WTC11 (cell line): ENCODE data around the gene HAP1. TPM values are rescaled to one million over a fixed set of nuclear protein-coding genes. Genes with fewer than 3 reads are reported as not detected.

Source experiments
- ATAC-seq: fragments of 200-7000 bp; cut with Tn5 transposase; 2 replicates; pipeline ENCODE4 v1.10.0; 2021; ENCODE audit warnings: mild to moderate bottlenecking, moderate library complexity
- CTCF ChIA-PET: fragments of 300-600 bp; sonication (Branson Sonifier 250); formaldehyde crosslinking; loops from one replicate; lab custom pipeline; 2021; ENCODE audit warnings: antibody characterized with exemption; lab: Charles Lee
- POLR2A ChIA-PET: fragments of 350-600 bp; sonication (Branson Sonifier 250); formaldehyde crosslinking; loops from one replicate; lab custom pipeline; 2021; ENCODE audit warnings: antibody characterized with exemption; lab: Charles Lee
- DNase-seq: peaks from one replicate; pipeline ENCODE4 v3.0.0; 2021; ENCODE audit warnings: low spot score
- H3K27ac Mint-ChIP-seq: 2 replicates; pipeline ENCODE4 v1.8.0; 2021; ENCODE audit warnings: mixed read lengths
- H3K27me3 Mint-ChIP-seq: 2 replicates; pipeline ENCODE4 v1.8.0; 2021; ENCODE audit warnings: low read depth, mild to moderate bottlenecking, moderate library complexity, mixed read lengths
- H3K36me3 Mint-ChIP-seq: 2 replicates; pipeline ENCODE4 v1.8.0; 2021; ENCODE audit warnings: mixed read lengths
- H3K4me1 Mint-ChIP-seq: 2 replicates; pipeline ENCODE4 v1.8.0; 2022; ENCODE audit warnings: mixed read lengths
- H3K4me3 Mint-ChIP-seq: 2 replicates; pipeline ENCODE4 v1.8.0; 2021; ENCODE audit warnings: mild to moderate bottlenecking, moderate library complexity, mixed read lengths
- H3K9me3 Mint-ChIP-seq: 2 replicates; pipeline ENCODE4 v1.8.0; 2021; ENCODE audit warnings: mixed read lengths
- CREB1 ChIP-seq: sonication (generic); formaldehyde crosslinking; IDR thresholded peaks from 2 replicates; pipeline ENCODE4 v1.8.0; 2023; ENCODE audit warnings: mild to moderate bottlenecking, missing genetic modification reagents
- E2F4 ChIP-seq: sonication (generic); formaldehyde crosslinking; IDR thresholded peaks from 2 replicates; pipeline ENCODE4 v1.8.1; 2022; ENCODE audit warnings: low read depth, mild to moderate bottlenecking, moderate library complexity, missing genetic modification reagents, borderline replicate concordance
- FOXK1 ChIP-seq: sonication (generic); formaldehyde crosslinking; IDR thresholded peaks from 2 replicates; pipeline ENCODE4 v1.8.0; 2022; ENCODE audit warnings: mild to moderate bottlenecking, moderate library complexity, missing genetic modification reagents
- FOXP4 ChIP-seq: sonication (generic); formaldehyde crosslinking; IDR thresholded peaks from 2 replicates; pipeline ENCODE4 v1.8.0; 2022; ENCODE audit warnings: mild to moderate bottlenecking, missing genetic modification reagents
- HMGA2 ChIP-seq: fragments of 250-450 bp; sonication (Bioruptor Pico); IDR thresholded peaks from 2 replicates; pipeline ENCODE4 v1.4.0; 2021; ENCODE audit warnings: mild to moderate bottlenecking, moderate library complexity
- HMGXB4 ChIP-seq: sonication (generic); formaldehyde crosslinking; IDR thresholded peaks from 2 replicates; pipeline ENCODE4 v1.8.1; 2023; ENCODE audit warnings: mild to moderate bottlenecking, moderate library complexity, missing genetic modification reagents
- OVOL2 ChIP-seq: fragments of 250-450 bp; sonication (Bioruptor Pico); IDR thresholded peaks from 2 replicates; pipeline ENCODE4 v1.9.0; 2021; ENCODE audit warnings: mild to moderate bottlenecking, borderline replicate concordance
- PRRX2 ChIP-seq: fragments of 250-450 bp; sonication (Bioruptor Pico); IDR thresholded peaks from 2 replicates; pipeline ENCODE4 v1.8.0; 2021; ENCODE audit warnings: mild to moderate bottlenecking
- TEAD1 ChIP-seq: sonication (generic); formaldehyde crosslinking; IDR thresholded peaks from 2 replicates; pipeline ENCODE4 v1.8.0; 2022; ENCODE audit warnings: mild to moderate bottlenecking, missing genetic modification reagents
- TP53 ChIP-seq: sonication (generic); formaldehyde crosslinking; IDR thresholded peaks from 2 replicates; pipeline ENCODE4 v1.8.1; 2023; ENCODE audit warnings: mild to moderate bottlenecking, missing genetic modification reagents
- ZBTB21 ChIP-seq: sonication (generic); formaldehyde crosslinking; IDR thresholded peaks from 2 replicates; pipeline ENCODE4 v1.8.1; 2023; ENCODE audit warnings: mild to moderate bottlenecking, missing genetic modification reagents, borderline replicate concordance
- ZNF317 ChIP-seq: sonication (generic); formaldehyde crosslinking; IDR thresholded peaks from 2 replicates; pipeline ENCODE4 v1.8.1; 2023; ENCODE audit warnings: low read depth, mild to moderate bottlenecking, moderate library complexity, missing genetic modification reagents, borderline replicate concordance
- ZNF416 ChIP-seq: fragments of 250-450 bp; sonication (Bioruptor Pico); IDR thresholded peaks from 2 replicates; pipeline ENCODE4 v1.9.0; 2021; ENCODE audit warnings: mild to moderate bottlenecking, inconsistent platforms
- ZNF425 ChIP-seq: fragments of 250-450 bp; sonication (Bioruptor Pico); conservative IDR thresholded peaks from 2 replicates; pipeline ENCODE4 v1.9.0; 2021; ENCODE audit warnings: mild to moderate bottlenecking
- total RNA-seq: library from RNA; stranded (reverse); gene quantifications from 3 replicates; pipeline ENCODE4 v1.2.3, GENCODE V29; 2021
- TF ChIP-seq, protein P1 (sequence below): fragments of 250-450 bp; sonication (Bioruptor Pico); IDR thresholded peaks from 2 replicates; pipeline ENCODE4 v1.9.0; 2021; ENCODE audit warnings: mild to moderate bottlenecking
- TF ChIP-seq, protein P2 (sequence below): sonication (generic); formaldehyde crosslinking; IDR thresholded peaks from 2 replicates; pipeline ENCODE4 v1.8.1; 2023; ENCODE audit warnings: mild to moderate bottlenecking, missing genetic modification reagents, moderate library complexity
- TF ChIP-seq, protein P3 (sequence below): sonication (generic); formaldehyde crosslinking; IDR thresholded peaks from 2 replicates; pipeline ENCODE4 v1.8.0; 2022; ENCODE audit warnings: mild to moderate bottlenecking, missing genetic modification reagents

Gene HAP1
- total RNA-seq, 1 experiment from 2014 or later = 4.4 TPM

- TF ChIP-seq HMGA2 (CRISPR knock-in tag) = no peak
- peak; percentile 64; the same call in 1 of the 2 replicates for TF ChIP-seq HMGXB4 (CRISPR knock-in tag)
- 0 out of 2 replicates have a peak, but pooled peaks have one; percentile 40 for TF ChIP-seq TP53
- 0 out of 2 replicates have a peak, but pooled peaks have one; percentile 36 for TF ChIP-seq PRRX2 (CRISPR knock-in tag)
- TF ChIP-seq, protein P1, sequence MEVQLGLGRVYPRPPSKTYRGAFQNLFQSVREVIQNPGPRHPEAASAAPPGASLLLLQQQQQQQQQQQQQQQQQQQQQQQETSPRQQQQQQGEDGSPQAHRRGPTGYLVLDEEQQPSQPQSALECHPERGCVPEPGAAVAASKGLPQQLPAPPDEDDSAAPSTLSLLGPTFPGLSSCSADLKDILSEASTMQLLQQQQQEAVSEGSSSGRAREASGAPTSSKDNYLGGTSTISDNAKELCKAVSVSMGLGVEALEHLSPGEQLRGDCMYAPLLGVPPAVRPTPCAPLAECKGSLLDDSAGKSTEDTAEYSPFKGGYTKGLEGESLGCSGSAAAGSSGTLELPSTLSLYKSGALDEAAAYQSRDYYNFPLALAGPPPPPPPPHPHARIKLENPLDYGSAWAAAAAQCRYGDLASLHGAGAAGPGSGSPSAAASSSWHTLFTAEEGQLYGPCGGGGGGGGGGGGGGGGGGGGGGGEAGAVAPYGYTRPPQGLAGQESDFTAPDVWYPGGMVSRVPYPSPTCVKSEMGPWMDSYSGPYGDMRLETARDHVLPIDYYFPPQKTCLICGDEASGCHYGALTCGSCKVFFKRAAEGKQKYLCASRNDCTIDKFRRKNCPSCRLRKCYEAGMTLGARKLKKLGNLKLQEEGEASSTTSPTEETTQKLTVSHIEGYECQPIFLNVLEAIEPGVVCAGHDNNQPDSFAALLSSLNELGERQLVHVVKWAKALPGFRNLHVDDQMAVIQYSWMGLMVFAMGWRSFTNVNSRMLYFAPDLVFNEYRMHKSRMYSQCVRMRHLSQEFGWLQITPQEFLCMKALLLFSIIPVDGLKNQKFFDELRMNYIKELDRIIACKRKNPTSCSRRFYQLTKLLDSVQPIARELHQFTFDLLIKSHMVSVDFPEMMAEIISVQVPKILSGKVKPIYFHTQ (CRISPR knock-in tag) = no peak
- no peak for TF ChIP-seq ZNF416
- no peak for TF ChIP-seq OVOL2 (CRISPR knock-in tag)
- TF ChIP-seq, protein P2, sequence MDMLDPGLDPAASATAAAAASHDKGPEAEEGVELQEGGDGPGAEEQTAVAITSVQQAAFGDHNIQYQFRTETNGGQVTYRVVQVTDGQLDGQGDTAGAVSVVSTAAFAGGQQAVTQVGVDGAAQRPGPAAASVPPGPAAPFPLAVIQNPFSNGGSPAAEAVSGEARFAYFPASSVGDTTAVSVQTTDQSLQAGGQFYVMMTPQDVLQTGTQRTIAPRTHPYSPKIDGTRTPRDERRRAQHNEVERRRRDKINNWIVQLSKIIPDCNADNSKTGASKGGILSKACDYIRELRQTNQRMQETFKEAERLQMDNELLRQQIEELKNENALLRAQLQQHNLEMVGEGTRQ = 0 out of 2 replicates have a peak, but pooled peaks have one; percentile 23
- TF ChIP-seq ZBTB21 (CRISPR knock-in tag) = 0 out of 2 replicates have a peak, but pooled peaks have one; percentile 65
- no peak for TF ChIP-seq CREB1 (CRISPR knock-in tag)
- 0 out of 2 replicates have a peak, but pooled peaks have one; percentile 20 for TF ChIP-seq E2F4 (CRISPR knock-in tag)
- peak; percentile 49 for TF ChIP-seq TEAD1 (CRISPR knock-in tag)
- TF ChIP-seq FOXK1 (CRISPR knock-in tag) = peak; percentile 33; the same call in 1 of the 2 replicates
- no peak for TF ChIP-seq ZNF425 (CRISPR knock-in tag)
- TF ChIP-seq, protein P3, sequence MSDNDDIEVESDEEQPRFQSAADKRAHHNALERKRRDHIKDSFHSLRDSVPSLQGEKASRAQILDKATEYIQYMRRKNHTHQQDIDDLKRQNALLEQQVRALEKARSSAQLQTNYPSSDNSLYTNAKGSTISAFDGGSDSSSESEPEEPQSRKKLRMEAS (CRISPR knock-in tag) = peak; percentile 31; the same call in 1 of the 2 replicates
Observed at GRCh38 chr17:41734139-41734948, at the start of gene HAP1 (continued).

- CTCF ChIA-PET = interaction anchor here (0.6 to 1.2 kb wide), 2 partner anchors 9 to 24 kb away, joined by 3 to 4 read pairs; no protein-coding TSS in a partner anchor
- no peak for TF ChIP-seq ZNF416
- no peak for TF ChIP-seq TP53
- TF ChIP-seq ZNF317 = no peak
- TF ChIP-seq, protein P1 (CRISPR knock-in tag) = no peak
- TF ChIP-seq, protein P2 = no peak
- TF ChIP-seq OVOL2 (CRISPR knock-in tag) = no peak
- TF ChIP-seq FOXP4 (CRISPR knock-in tag) = no peak
Observed at GRCh38 chr17:41782142-41782541, 47.7 kb upstream of the HAP1 start.

More at GRCh38 chr17:41782142-41782541, 47.7 kb upstream of the HAP1 start:
- Mint-ChIP-seq H3K36me3 (no peaks in the 10 kb centered on the region; the same call in 1 of the 2 replicates), H3K4me3 (peak overlapping the region; percentile 18), H3K27ac (peak overlapping the region; percentile 88), H3K27me3 (no peaks in the 10 kb centered on the region), H3K4me1 (peaks cover 47% of the 10 kb centered on the region), H3K9me3 (no peaks in the 10 kb centered on the region)
- ATAC-seq (no peak), DNase-seq (no peak)
- POLR2A ChIA-PET = interaction anchor here (0.5 to 1.4 kb wide), 2 partner anchors 9 to 77 kb away, joined by 4 to 5 read pairs; no protein-coding TSS in a partner anchor
